Activated naive CD4-positive, alpha-beta T cell treated with anti-CD3 and anti-CD28 coated beads, Interleukin-2, amount 10 ng/mL, durations not matched to agents 7 days and 5 days (primary cell): Measurements from ENCODE around the gene CDC16.

Experiments used
- CTCF ChIA-PET: fragments of 350-600 bp; sonication (Branson Sonifier 250); formaldehyde crosslinking; loops from one replicate; lab custom pipeline; 2021; ENCODE audit warnings: antibody characterized with exemption; lab: Charles Lee
- DNase-seq: peaks from one replicate; pipeline ENCODE4 v3.0.0-alpha.2; 2020
- H3K27ac Mint-ChIP-seq: one replicate; pipeline ENCODE4 v1.8.0; 2021; ENCODE audit warnings: mild to moderate bottlenecking, moderate library complexity, mixed read lengths
- H3K27me3 Mint-ChIP-seq: one replicate; pipeline ENCODE4 v1.8.0; 2021; ENCODE audit warnings: mild to moderate bottlenecking, mixed read lengths
- H3K36me3 Mint-ChIP-seq: one replicate; pipeline ENCODE4 v1.8.0; 2021; ENCODE audit warnings: mixed read lengths
- H3K4me1 Mint-ChIP-seq: one replicate; pipeline ENCODE4 v1.8.0; 2021; ENCODE audit warnings: mixed read lengths
- H3K4me3 Mint-ChIP-seq: one replicate; pipeline ENCODE4 v1.8.0; 2021; ENCODE audit warnings: mild to moderate bottlenecking, moderate library complexity, mixed read lengths
- H3K9me3 Mint-ChIP-seq: one replicate; pipeline ENCODE4 v1.8.0; 2021; ENCODE audit warnings: mixed read lengths

Gene CDC16

DNA sequence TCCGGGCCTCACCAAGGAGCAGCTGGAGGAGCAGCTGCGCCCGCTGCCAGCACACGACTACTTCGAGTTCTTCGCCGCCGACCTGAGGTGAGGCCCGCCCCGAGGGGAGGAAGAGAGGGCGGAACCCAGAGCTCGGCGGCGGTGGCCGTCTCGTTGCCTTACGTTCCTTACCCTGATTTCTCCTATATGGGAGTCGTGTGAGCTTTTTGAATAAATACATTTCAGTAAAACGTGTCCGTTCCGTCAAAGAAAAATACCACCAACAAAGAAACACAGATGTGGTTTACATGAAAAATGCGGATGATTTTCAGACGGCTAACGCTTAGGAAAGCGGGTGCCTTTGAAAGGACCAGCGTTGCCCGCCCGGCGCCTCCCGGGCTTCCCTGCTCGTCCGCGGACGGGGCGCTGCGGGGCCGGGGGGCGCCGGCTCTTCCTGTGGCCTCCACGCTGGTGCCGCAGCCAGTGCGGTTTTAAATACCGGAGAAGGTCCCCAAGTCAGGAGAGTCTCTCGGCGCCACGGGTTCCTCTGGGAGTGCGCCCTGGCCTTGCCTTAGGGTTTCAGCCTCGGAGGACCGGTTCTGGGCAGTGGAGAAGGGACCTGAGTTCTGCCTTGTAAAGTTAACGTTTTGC is 47.5 kb downstream of the CDC16 start:
- H3K9me3 Mint-ChIP-seq, result no peaks in the 10 kb centered on the region
- peaks cover 48% of the 10 kb centered on the region for H3K4me1 Mint-ChIP-seq
- CTCF ChIA-PET, result no interaction called here
- peaks cover 53% of the 10 kb centered on the region for H3K36me3 Mint-ChIP-seq
- H3K27ac Mint-ChIP-seq, result peak overlapping the region; percentile 99
- no peaks in the 10 kb centered on the region for H3K27me3 Mint-ChIP-seq
- peak; percentile 54 for DNase-seq
- peak overlapping the region; percentile 82 for H3K4me3 Mint-ChIP-seq

DNA sequence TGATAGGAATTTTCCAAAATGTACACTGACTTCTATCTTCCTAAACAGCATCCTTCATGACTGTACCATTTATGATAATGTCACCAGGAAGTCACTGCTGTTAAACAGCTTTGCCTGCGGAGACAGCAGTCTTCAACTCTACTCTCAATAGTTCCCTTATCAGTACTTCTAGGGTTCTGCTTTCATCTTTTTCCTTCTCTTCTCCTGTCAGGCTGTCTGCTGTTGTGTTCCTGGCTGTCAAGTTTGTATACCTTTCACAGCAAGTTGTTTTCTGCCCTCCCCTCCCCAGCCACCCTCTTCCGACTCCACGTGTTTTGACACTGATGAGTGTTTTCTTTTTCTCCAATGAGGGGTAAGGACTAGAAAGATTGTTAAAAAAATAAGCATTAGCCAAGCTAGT is 48.9 kb downstream of the CDC16 start:
- no peaks in the 10 kb centered on the region for H3K27me3 Mint-ChIP-seq
- no peaks in the 10 kb centered on the region for H3K9me3 Mint-ChIP-seq
- no peak for DNase-seq
- CTCF ChIA-PET, result interaction anchor here (0.6 kb wide), 1 partner anchor 1160 kb away, joined by 3 read pairs; no protein-coding TSS in a partner anchor
- H3K36me3 Mint-ChIP-seq, result peaks cover 57% of the 10 kb centered on the region
- H3K4me3 Mint-ChIP-seq, result peak overlapping the region; percentile 67
- H3K4me1 Mint-ChIP-seq, result peaks cover 44% of the 10 kb centered on the region
- H3K27ac Mint-ChIP-seq, result peak overlapping the region; percentile 52

DNA sequence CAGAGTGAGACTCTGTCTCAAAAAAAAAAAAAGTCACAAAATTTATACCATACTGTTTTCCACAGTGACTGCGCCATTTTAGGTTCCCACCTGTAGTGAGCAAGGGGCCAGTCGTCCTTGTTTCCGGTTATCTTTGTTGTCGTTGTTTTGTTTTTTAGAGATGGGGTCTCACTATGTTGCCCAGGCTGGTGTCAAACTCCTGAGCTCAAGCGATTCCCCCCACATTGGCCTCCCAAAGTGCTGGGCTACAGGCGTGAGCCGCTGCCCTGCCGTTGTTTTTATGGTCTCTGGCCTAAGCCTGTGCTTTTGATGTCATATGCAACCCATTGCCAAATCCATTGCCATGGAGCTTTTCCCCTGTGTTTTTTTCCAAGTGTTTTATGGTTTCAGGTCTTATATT is 50.0 kb downstream of the CDC16 start:
- H3K4me3 Mint-ChIP-seq, result no peak overlapping the region
- H3K4me1 Mint-ChIP-seq, result peaks cover 36% of the 10 kb centered on the region
- no peak overlapping the region for H3K27ac Mint-ChIP-seq
- H3K27me3 Mint-ChIP-seq, result no peaks in the 10 kb centered on the region
- DNase-seq, result no peak
- H3K36me3 Mint-ChIP-seq, result peaks cover 60% of the 10 kb centered on the region
- CTCF ChIA-PET, result no interaction called here
- H3K9me3 Mint-ChIP-seq, result no peaks in the 10 kb centered on the region

DNA sequence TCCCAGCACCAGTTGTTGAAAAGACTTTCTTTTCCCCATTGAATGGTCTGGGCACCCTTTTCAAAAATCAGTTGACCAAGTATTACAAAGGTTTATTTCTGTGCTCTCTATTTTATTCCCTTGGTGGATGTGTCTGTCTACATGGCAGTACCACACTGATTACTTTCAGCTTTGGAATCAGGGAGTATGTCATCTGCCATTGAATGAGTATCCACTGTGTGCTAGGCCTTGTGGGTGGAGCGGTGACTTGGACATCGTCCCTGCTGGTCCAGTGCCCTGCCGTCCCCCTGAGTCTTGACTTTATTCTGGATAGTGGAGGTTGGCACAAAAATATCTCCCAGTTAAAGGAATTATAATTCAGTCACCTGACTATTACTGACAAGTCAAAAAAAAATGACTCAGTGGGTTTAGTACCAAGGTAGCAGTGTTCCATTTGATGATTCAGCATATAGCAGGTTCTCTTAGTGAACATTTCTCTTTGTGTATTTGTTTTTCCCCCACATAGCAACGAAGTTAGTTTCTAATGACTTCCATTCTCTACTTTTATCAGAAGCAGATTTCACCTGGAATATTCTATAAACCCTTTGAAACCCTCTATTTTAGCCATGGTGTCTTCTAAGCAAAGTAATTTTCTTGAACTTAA is 50.6 kb downstream of the CDC16 start:
- no peak for DNase-seq
- H3K27ac Mint-ChIP-seq, result peak overlapping the region; percentile 28
- H3K4me3 Mint-ChIP-seq, result no peak overlapping the region
- no peaks in the 10 kb centered on the region for H3K27me3 Mint-ChIP-seq
- CTCF ChIA-PET, result no interaction called here
- no peaks in the 10 kb centered on the region for H3K9me3 Mint-ChIP-seq
- peaks cover 31% of the 10 kb centered on the region for H3K4me1 Mint-ChIP-seq
- H3K36me3 Mint-ChIP-seq, result peaks cover 63% of the 10 kb centered on the region

DNA sequence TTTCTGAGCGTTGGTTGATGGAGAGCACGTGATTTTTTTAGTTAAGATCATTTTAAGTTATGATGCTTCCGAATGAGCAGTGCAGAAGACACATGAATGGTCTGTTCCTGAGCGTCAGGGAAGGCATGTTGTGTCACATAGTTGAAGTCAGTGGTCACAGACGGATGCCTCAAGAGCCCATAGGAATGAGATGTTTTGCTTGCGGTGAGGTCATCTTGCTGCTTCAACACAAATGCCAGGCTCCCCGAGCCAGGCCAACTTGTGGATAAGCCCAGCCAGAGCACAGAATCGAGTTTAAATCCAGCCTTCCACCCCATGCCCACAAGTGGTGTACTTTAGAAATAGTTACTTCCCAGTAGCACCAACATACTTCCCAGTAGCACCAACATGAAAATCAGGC is 52.1 kb downstream of the CDC16 start:
- no peak for DNase-seq
- Mint-ChIP-seq H3K27ac (no peak overlapping the region), H3K27me3 (no peaks in the 10 kb centered on the region), H3K9me3 (no peaks in the 10 kb centered on the region), H3K36me3 (peaks cover 68% of the 10 kb centered on the region), H3K4me1 (peaks cover 24% of the 10 kb centered on the region), H3K4me3 (no peak overlapping the region)
- CTCF ChIA-PET, result no interaction called here

DNA sequence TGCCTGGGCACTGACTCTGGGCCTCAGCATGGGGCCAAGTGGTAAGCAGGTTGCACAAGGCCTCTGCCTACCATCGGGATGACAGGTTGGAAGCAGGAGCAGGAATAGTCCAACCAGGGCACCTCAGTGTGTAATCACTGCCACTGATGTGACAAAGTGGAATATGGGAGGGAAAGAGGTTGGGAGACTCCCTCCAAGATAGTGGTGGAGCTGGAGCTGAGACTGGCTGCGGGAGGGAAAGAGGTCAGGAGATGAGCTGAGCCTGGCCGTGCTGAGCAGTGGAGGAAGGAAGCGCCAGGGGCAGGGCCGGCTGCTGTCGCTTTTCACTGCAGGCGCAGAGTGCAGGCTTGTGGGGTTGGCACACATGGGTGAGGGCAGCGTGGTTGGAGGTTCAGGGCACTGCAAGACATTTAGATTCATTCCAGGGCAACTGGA is 53.5 kb downstream of the CDC16 start:
- no peaks in the 10 kb centered on the region for H3K27me3 Mint-ChIP-seq
- H3K4me3 Mint-ChIP-seq, result no peak overlapping the region
- H3K9me3 Mint-ChIP-seq, result no peaks in the 10 kb centered on the region
- CTCF ChIA-PET, result no interaction called here
- peaks cover 21% of the 10 kb centered on the region for H3K4me1 Mint-ChIP-seq
- peak overlapping the region; percentile 13 for H3K27ac Mint-ChIP-seq
- no peak for DNase-seq
- H3K36me3 Mint-ChIP-seq, result peaks cover 75% of the 10 kb centered on the region

DNA sequence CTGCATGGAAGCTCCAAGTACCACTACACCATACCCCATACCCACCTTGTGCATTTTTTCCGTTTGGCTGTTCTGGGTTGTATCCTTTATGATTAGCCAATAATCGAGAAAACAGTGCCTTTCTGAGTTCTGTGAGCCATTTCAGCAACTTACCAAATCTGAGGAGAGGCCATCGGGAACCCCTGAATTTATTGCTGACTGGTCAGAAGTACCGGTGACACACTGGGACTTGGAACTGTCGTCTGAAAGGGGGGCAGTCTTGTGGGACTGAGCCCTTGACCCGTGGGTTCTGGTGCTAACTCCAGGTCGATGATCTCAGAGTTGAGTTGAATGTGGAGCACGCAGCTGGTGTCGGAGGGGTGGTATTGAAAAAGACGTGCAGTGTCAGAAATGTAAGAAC is 61.8 kb downstream of the CDC16 start:
- no peak overlapping the region for H3K4me3 Mint-ChIP-seq
- H3K36me3 Mint-ChIP-seq, result peaks cover 41% of the 10 kb centered on the region
- no peak for DNase-seq
- H3K27me3 Mint-ChIP-seq, result no peaks in the 10 kb centered on the region
- no peak overlapping the region for H3K27ac Mint-ChIP-seq
- H3K9me3 Mint-ChIP-seq, result no peaks in the 10 kb centered on the region
- no peaks in the 10 kb centered on the region for H3K4me1 Mint-ChIP-seq
- CTCF ChIA-PET, result no interaction called here

DNA sequence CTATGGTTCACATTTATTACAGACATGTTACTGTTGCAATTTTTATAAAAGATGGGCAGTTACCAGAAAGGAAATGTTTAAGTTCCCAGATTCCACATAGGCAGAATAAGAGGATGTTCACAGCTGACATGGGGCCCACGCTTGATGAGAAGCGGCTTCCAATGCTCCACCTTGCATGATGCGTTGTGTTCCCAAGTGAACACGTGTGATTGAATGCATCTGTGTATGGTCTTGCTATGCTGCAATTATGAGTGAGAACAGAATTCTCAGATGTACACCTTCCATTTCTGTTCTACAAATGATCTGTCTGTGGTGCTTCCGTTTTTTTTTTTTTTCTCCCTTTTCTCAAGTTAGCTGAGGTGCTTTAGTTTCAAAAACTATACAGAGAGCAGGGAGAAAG is 62.2 kb downstream of the CDC16 start:
- H3K4me1 Mint-ChIP-seq, result no peaks in the 10 kb centered on the region
- CTCF ChIA-PET, result no interaction called here
- no peak for DNase-seq
- no peaks in the 10 kb centered on the region for H3K27me3 Mint-ChIP-seq
- H3K36me3 Mint-ChIP-seq, result peaks cover 40% of the 10 kb centered on the region
- H3K4me3 Mint-ChIP-seq, result no peak overlapping the region
- H3K9me3 Mint-ChIP-seq, result no peaks in the 10 kb centered on the region
- no peak overlapping the region for H3K27ac Mint-ChIP-seq

DNA sequence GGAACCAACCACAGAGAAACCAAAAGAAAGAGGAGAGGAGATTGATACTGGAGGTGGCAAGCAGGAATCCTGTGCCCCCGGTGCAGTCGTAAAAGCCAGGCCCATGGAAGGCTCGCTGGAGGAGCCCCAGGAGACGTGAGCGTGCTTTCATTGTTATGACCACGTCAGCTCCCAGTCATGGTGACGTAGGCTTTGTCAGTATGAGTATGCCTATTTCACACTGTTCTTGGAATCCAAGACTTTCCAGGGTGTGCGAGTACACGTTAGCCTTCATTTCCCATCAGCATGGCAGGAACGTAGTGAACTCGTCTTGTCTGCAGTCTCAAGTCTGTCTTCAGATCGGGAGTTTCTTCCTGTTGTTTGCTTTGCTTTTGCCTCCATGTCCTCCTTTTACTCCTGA is 64.2 kb downstream of the CDC16 start:
- Mint-ChIP-seq H3K9me3 (no peaks in the 10 kb centered on the region), H3K27me3 (no peaks in the 10 kb centered on the region), H3K36me3 (peaks cover 37% of the 10 kb centered on the region), H3K4me3 (no peak overlapping the region), H3K27ac (no peak overlapping the region), H3K4me1 (no peaks in the 10 kb centered on the region)
- DNase-seq, result no peak
- CTCF ChIA-PET, result no interaction called here

DNA sequence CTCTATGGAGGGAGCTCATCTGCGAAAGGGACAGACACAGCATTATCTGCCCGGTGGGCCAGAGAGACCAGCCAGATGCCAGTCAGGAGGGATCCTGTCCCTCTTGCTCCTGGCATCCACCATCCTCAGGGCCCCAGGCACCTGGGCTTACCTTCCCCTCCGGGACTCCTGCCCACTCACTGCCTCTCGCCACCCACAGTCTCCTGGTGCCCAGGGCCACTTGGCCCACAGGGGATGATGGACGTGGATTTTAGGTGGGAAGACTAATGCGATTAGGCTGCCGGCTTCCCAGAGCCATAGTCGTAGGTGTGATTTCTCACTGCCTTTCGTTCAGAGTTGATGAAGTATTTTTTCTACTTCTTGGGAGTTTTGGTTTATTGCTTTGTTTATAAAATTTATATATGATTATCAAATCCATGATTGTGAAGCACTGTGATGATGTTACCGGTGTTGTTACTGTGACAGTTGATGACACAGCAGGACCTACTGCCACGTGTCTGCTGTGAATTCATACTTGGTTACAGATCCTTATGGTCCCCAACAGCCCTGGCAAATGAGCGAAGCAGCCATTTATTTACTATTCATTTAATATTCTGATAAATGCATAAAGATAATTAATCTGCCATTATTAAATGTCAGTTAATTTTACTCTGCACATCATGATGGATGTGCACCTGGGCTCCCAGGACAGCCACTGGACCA is 65.1 kb downstream of the CDC16 start:
- peaks cover 35% of the 10 kb centered on the region for H3K36me3 Mint-ChIP-seq
- no peaks in the 10 kb centered on the region for H3K4me1 Mint-ChIP-seq
- CTCF ChIA-PET, result no interaction called here

DNA sequence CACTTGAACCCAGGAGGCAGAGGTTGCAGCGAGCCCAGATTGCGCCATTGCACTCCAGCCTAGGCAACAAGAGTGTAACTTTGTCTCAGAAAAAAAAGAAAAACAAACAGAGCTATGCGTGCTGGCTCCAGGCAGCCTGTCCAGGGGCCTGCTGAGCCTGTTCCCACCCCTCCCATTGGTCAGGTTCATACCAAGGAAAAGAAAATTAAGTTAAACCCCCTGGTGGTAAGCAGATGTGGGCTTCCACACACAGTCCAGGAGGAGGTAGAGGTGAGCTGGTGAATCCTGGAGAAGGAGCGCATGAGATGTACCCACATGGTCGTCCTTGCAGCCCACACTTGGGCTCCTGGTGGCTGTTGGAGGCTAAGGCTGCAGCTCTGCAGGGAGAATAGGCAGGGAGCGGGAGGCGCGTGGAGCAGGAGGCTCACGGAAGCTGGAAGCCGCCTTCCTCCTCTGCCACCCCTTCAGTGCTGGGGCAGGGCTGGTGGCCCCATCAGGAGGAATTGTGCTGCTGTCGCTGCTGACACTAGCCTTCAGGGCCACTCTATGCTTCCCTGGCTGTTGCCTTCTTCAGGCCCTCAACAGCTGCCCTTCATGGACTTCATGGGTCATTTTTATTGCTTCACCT is 69.1 kb downstream of the CDC16 start:
- DNase-seq, result no peak
- CTCF ChIA-PET, result interaction anchor here (1.0 kb wide), 1 partner anchor 12 kb away, joined by 4 read pairs; no protein-coding TSS in a partner anchor
- H3K4me3 Mint-ChIP-seq, result no peak overlapping the region
- H3K27ac Mint-ChIP-seq, result no peak overlapping the region
- H3K9me3 Mint-ChIP-seq, result no peaks in the 10 kb centered on the region
- peaks cover 30% of the 10 kb centered on the region for H3K36me3 Mint-ChIP-seq
- H3K27me3 Mint-ChIP-seq, result no peaks in the 10 kb centered on the region
- no peaks in the 10 kb centered on the region for H3K4me1 Mint-ChIP-seq

More for the DNA sequence above, 65.1 kb downstream of the CDC16 start:
- Mint-ChIP-seq H3K27ac (no peak overlapping the region), H3K9me3 (no peaks in the 10 kb centered on the region), H3K27me3 (no peaks in the 10 kb centered on the region), H3K4me3 (no peak overlapping the region)
- no peak for DNase-seq

DNA sequence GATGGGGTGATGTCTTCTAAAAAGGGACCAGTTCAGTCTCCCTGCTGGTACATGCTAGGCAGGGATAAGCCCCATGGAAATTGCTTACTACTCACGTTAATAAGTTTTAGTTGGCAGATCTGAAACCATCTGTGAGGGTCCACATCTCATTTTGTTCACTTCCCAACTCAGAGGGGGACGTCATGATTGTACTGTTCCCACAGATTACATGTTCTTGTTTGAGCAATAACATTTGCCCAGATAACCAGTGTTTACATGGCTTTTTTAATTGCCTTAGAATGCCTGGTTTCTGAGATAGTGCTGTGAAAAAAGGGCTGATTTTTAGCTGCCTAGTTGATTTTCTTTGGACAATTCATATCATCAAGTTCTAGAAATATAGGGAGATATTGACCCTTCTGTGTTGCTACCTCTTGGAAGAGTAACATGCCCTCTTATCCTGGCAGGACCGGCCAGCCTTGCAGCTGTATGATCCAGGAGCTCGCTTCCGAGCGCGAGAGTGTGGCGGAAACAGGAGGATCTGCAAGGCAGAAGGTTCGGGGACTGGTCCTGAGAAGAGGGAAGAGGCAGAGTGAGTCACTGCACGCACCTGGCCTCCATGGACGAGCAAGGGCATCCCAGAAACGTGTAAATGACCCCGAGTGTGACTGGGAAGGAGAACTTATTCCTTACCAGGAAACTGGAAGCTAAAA is 69.8 kb downstream of the CDC16 start:
- no peaks in the 10 kb centered on the region for H3K27me3 Mint-ChIP-seq
- H3K36me3 Mint-ChIP-seq, result peaks cover 24% of the 10 kb centered on the region
- CTCF ChIA-PET, result interaction anchor here (1.0 kb wide), 1 partner anchor 11 kb away, joined by 4 read pairs; no protein-coding TSS in a partner anchor
- DNase-seq, result no peak
- H3K4me3 Mint-ChIP-seq, result no peak overlapping the region
- H3K9me3 Mint-ChIP-seq, result no peaks in the 10 kb centered on the region
- H3K4me1 Mint-ChIP-seq, result no peaks in the 10 kb centered on the region
- H3K27ac Mint-ChIP-seq, result no peak overlapping the region

DNA sequence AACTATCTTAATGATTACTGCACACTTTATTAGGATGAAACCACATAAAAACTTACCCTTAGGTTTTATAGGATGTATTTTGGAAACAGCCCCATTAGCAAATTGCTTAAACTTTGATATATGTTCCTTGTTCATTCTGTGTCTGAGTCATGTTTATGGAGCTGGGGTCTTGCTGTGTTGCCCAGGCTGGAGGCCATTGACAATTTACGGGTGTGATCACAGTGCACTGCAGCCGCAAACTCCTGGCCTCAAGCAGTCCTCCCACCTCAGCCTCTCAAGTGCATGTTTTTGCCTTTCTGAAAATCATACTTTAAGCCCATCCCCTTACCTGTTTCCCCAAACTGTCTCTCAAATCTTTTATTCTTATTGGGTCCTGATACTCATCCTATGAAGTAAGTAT is 74.4 kb downstream of the CDC16 start:
- H3K4me3 Mint-ChIP-seq, result no peak overlapping the region
- no peaks in the 10 kb centered on the region for H3K27me3 Mint-ChIP-seq
- H3K4me1 Mint-ChIP-seq, result peaks cover 14% of the 10 kb centered on the region
- no peak overlapping the region for H3K27ac Mint-ChIP-seq
- peaks cover 7% of the 10 kb centered on the region for H3K36me3 Mint-ChIP-seq
- CTCF ChIA-PET, result no interaction called here
- H3K9me3 Mint-ChIP-seq, result no peaks in the 10 kb centered on the region
- DNase-seq, result no peak
